ENCODE data around the gene ASCL4.
"Not testable (repeated sequence)": the region's sequence is repeated elsewhere in the genome, so short reads cannot be mapped to it uniquely, and the experiment has no call there.

GRCh38 chr12:107727327-107727726 is 47.2 kb upstream of the ASCL4 start:
- not testable (repeated sequence) for TF ChIP-seq CTCF, POLR2A (IDR thresholded peaks at IDR 0.05)

Measured in uterus (tissue), 2 donors.